ENCODE measurements around the gene PPP2R5B.

Gene PPP2R5B

GRCh38 chr11:64951529-64951928 lies 27.0 kb downstream of the PPP2R5B start:
- DNase-seq (ENCODE audit: low read depth) = no peak
- no peak for TF ChIP-seq CTCF (IDR thresholded peaks at IDR 0.05; ENCODE audit: low read depth, low read length, missing control alignments)

GRCh38 chr11:64954201-64954600 lies 29.7 kb downstream of the PPP2R5B start:
- no peak for TF ChIP-seq CTCF (IDR thresholded peaks at IDR 0.05; ENCODE audit: low read depth, low read length, missing control alignments)
- no peak overlapping the region for H3K4me3 ChIP-seq (ENCODE audit: low read depth, low read length)
- no peak for DNase-seq (ENCODE audit: low read depth)

More at GRCh38 chr11:64951529-64951928, 27.0 kb downstream of the PPP2R5B start:
- H3K4me3 ChIP-seq (ENCODE audit: low read depth, low read length) = no peak overlapping the region

GRCh38 chr11:64959498-64959897 lies 35.0 kb downstream of the PPP2R5B start:
- no peak overlapping the region for H3K4me3 ChIP-seq (ENCODE audit: low read depth, low read length)
- TF ChIP-seq CTCF (IDR thresholded peaks at IDR 0.05; ENCODE audit: low read depth, low read length, missing control alignments) = no peak
- DNase-seq (ENCODE audit: low read depth) = no peak

- H3K4me3 ChIP-seq (ENCODE audit: low read depth, low read length) = no peak overlapping the region
- no peak for DNase-seq (ENCODE audit: low read depth)
- no peak for TF ChIP-seq CTCF (IDR thresholded peaks at IDR 0.05; ENCODE audit: low read depth, low read length, missing control alignments)
Measured at GRCh38 chr11:64960719-64961118, 36.2 kb downstream of the PPP2R5B start.

GRCh38 chr11:64963072-64963631 lies 38.7 kb downstream of the PPP2R5B start:
- DNase-seq (ENCODE audit: low read depth) = no peak
- H3K4me3 ChIP-seq (ENCODE audit: low read depth, low read length) = no peak overlapping the region
- TF ChIP-seq CTCF (IDR thresholded peaks at IDR 0.05; ENCODE audit: low read depth, low read length, missing control alignments) = no peak

GRCh38 chr11:64967375-64967774 lies 42.9 kb downstream of the PPP2R5B start:
- no peak for TF ChIP-seq CTCF (IDR thresholded peaks at IDR 0.05; ENCODE audit: low read depth, low read length, missing control alignments)
- no peak overlapping the region for H3K4me3 ChIP-seq (ENCODE audit: low read depth, low read length)
- DNase-seq (ENCODE audit: low read depth) = no peak

GRCh38 chr11:64969209-64969608 lies 44.7 kb downstream of the PPP2R5B start:
- no peak for TF ChIP-seq CTCF (IDR thresholded peaks at IDR 0.05; ENCODE audit: low read depth, low read length, missing control alignments)
- no peak overlapping the region for H3K4me3 ChIP-seq (ENCODE audit: low read depth, low read length)
- no peak for DNase-seq (ENCODE audit: low read depth)
